CD4-positive, alpha-beta T cell treated with Interleukin-4 for 4 hours (primary cell): ENCODE data around the gene VPS18.

Experiments
- DNase-seq: peaks from one replicate; pipeline ENCODE4 v3.0.0-alpha.2; 2020

Gene VPS18

GRCh38 chr15:40923551-40923950, 29.3 kb downstream of the VPS18 start:
- DNase-seq: no peak

GRCh38 chr15:40925495-40925862, 31.2 kb downstream of the VPS18 start:
- DNase-seq: no peak

GRCh38 chr15:40925863-40926658, 31.8 kb downstream of the VPS18 start:
- no peak for DNase-seq

GRCh38 chr15:40926659-40927494, 32.6 kb downstream of the VPS18 start:
- no peak for DNase-seq

- no peak for DNase-seq
Measured at GRCh38 chr15:40927495-40927872, 33.2 kb downstream of the VPS18 start.

- no peak for DNase-seq
Measured at GRCh38 chr15:40927873-40928806, 33.9 kb downstream of the VPS18 start.

- DNase-seq: no peak
Measured at GRCh38 chr15:40928821-40929659, 34.8 kb downstream of the VPS18 start, which contains the start of gene DLL4. DLL4 (plus strand) TSS chr15:40929340; CDS start chr15:40929669, 329 bp downstream.

GRCh38 chr15:40929660-40930429, 35.6 kb downstream of the VPS18 start:
- no peak for DNase-seq

GRCh38 chr15:40930430-40931299, 36.4 kb downstream of the VPS18 start:
- DNase-seq: peak; percentile 33

- DNase-seq: no peak
Measured at GRCh38 chr15:40931300-40932142, 37.3 kb downstream of the VPS18 start.

- no peak for DNase-seq
Measured at GRCh38 chr15:40932156-40932555, 37.9 kb downstream of the VPS18 start.

- no peak for DNase-seq
Measured at GRCh38 chr15:40932649-40933516, 38.6 kb downstream of the VPS18 start.

GRCh38 chr15:40933517-40933902, 39.3 kb downstream of the VPS18 start:
- no peak for DNase-seq

GRCh38 chr15:40934457-40934856, 40.2 kb downstream of the VPS18 start:
- no peak for DNase-seq

- DNase-seq: no peak
Measured at GRCh38 chr15:40936234-40936708, 42.0 kb downstream of the VPS18 start.

GRCh38 chr15:40936709-40937666, 42.7 kb downstream of the VPS18 start:
- DNase-seq: no peak
